A549 (cell line): ENCODE results near the gene SPECC1. TPM values are rescaled to one million over a fixed set of nuclear protein-coding genes. Genes with fewer than 3 reads are reported as not detected.
A peak's percentile ranks its signal among the peaks of the same experiment; 100 is the strongest.

Source experiments
- ATAC-seq, 2 experiments: fragments of 200-7000 bp in 1 of 2; fragments of >200 bp in 1 of 2; cut with Nextera tagmentation in 1 of 2; cut with Tn5 transposase in 1 of 2; 3 replicates each; pipeline versions ENCODE4 v1.8.0 to v1.9.1; 2018 to 2020; ENCODE audit warnings: mild to moderate bottlenecking in 1 of 2, moderate library complexity in 1 of 2
- CTCF ChIA-PET: fragments of 300-600 bp; sonication (Branson Sonifier 250); formaldehyde crosslinking; extraction: SDS; loops from one replicate; lab custom pipeline; 2021; ENCODE audit warnings: antibody characterized with exemption, inconsistent platforms; lab: Yijun Ruan, JAX
- POLR2A ChIA-PET: fragments of 350-600 bp; formaldehyde crosslinking; extraction: SDS; loops from one replicate; lab custom pipeline; 2021; ENCODE audit warnings: antibody characterized with exemption, inconsistent platforms; lab: Yijun Ruan, JAX
- DNase-seq, 2 experiments: peaks; one replicate each; pipeline versions ENCODE4 v3.0.0 to v3.0.0-alpha.2; 2011 to 2016; ENCODE audit warnings: low read depth in 1 of 2, low spot score in 1 of 2
- FAIRE-seq: peaks from 2 replicates; lab custom pipeline; 2011; peaks lifted over from hg19 to GRCh38; lab: Jason Lieb, UNC
- H3K27ac ChIP-seq, 2 experiments: fragments of >200 bp; sonication (Bioruptor Twin); formaldehyde crosslinking; 3 replicates each; pipeline ENCODE4 v1.5.1; 2016 to 2017
- H3K4me1 ChIP-seq: fragments of >200 bp; sonication (Bioruptor Twin); formaldehyde crosslinking; 3 replicates; pipeline ENCODE4 v1.6.1; 2016
- H3K4me2 ChIP-seq: fragments of >200 bp; sonication (Bioruptor Twin); formaldehyde crosslinking; 3 replicates; pipeline ENCODE4 v1.6.1; 2016
- H3K4me3 ChIP-seq: fragments of >200 bp; sonication (Bioruptor Twin); formaldehyde crosslinking; 3 replicates; pipeline ENCODE4 v1.5.1; 2016
- H3K9me3 ChIP-seq: fragments of >200 bp; sonication (Bioruptor Twin); formaldehyde crosslinking; 3 replicates; pipeline ENCODE4 v1.6.1; 2016
- CBX2 ChIP-seq: fragments of 200-600 bp; sonication (generic); IDR thresholded peaks from 2 replicates; pipeline ENCODE4 v1.6.1; 2016; ENCODE audit warnings: low read depth, mild to moderate bottlenecking, borderline replicate concordance
- CBX8 ChIP-seq: fragments of 200-600 bp; sonication (generic); IDR thresholded peaks from 2 replicates; pipeline ENCODE4 v1.6.1; 2016
- CEBPB ChIP-seq, 2 experiments: fragments of >200 bp in 1 of 2; sonication (Bioruptor Twin) in 1 of 2; formaldehyde crosslinking in 1 of 2; IDR thresholded peaks; 2 replicates each; pipeline ENCODE4 v1.6.1; 2012 to 2016
- CHD4 ChIP-seq: fragments of 200-600 bp; sonication (generic); IDR thresholded peaks from 2 replicates; pipeline ENCODE4 v1.6.1; 2016; ENCODE audit warnings: antibody characterized with exemption, mild to moderate bottlenecking, borderline replicate concordance
- EHMT2 ChIP-seq: fragments of 200-600 bp; sonication (generic); IDR thresholded peaks from 2 replicates; pipeline ENCODE4 v1.6.1; 2016; ENCODE audit warnings: antibody characterized with exemption, low read depth, mild to moderate bottlenecking, moderate library complexity
- EP300 ChIP-seq, 2 experiments: fragments of >200 bp; sonication (Bioruptor Twin); formaldehyde crosslinking; IDR thresholded peaks; 2 replicates in 1 of 2; 3 replicates in 1 of 2; pipeline ENCODE4 v1.6.1; 2016 to 2017
- HDAC2 ChIP-seq: fragments of 200-600 bp; sonication (generic); IDR thresholded peaks from 2 replicates; pipeline ENCODE4 v1.6.1; 2016
- HOXA7 ChIP-seq: fragments of 250-450 bp; sonication (Bioruptor Pico); IDR thresholded peaks from 2 replicates; pipeline ENCODE4 v1.5.0; 2020; ENCODE audit warnings: mild to moderate bottlenecking, moderate library complexity
- HOXB5 ChIP-seq: fragments of 250-450 bp; sonication (Bioruptor Pico); IDR thresholded peaks from 2 replicates; pipeline ENCODE4 v1.5.0; 2020; ENCODE audit warnings: mild to moderate bottlenecking, moderate library complexity
- JUN ChIP-seq, 2 experiments: fragments of >200 bp; sonication (Bioruptor Twin); formaldehyde crosslinking; IDR thresholded peaks; 2 replicates in 1 of 2; 3 replicates in 1 of 2; pipeline ENCODE4 v1.6.1; 2016 to 2017
- KDM1A ChIP-seq: fragments of 200-600 bp; sonication (generic); IDR thresholded peaks from 2 replicates; pipeline ENCODE4 v1.6.1; 2016; ENCODE audit warnings: low read depth, mild to moderate bottlenecking
- KDM5A ChIP-seq: fragments of 200-600 bp; sonication (generic); IDR thresholded peaks from 2 replicates; pipeline ENCODE4 v1.6.1; 2016; ENCODE audit warnings: antibody characterized with exemption, mild to moderate bottlenecking
- MAZ ChIP-seq: fragments of 150-350 bp; IDR thresholded peaks from 2 replicates; pipeline ENCODE4 v1.6.1; 2014; ENCODE audit warnings: antibody characterized with exemption, low read depth, low read length, borderline replicate concordance
- MYC ChIP-seq: IDR thresholded peaks from 2 replicates; pipeline ENCODE4 v1.6.1; 2012; ENCODE audit warnings: mild to moderate bottlenecking, inconsistent platforms, low read length, improper control_type of control experiment, borderline replicate concordance
- RARB ChIP-seq: fragments of 250-450 bp; sonication (Bioruptor Pico); IDR thresholded peaks from 2 replicates; pipeline ENCODE4 v1.8.0; 2021; ENCODE audit warnings: mild to moderate bottlenecking, moderate library complexity
- REST ChIP-seq: fragments of 200-600 bp; sonication (generic); IDR thresholded peaks from 2 replicates; pipeline ENCODE4 v1.6.1; 2016; ENCODE audit warnings: antibody characterized with exemption, mild to moderate bottlenecking, moderate library complexity
- RNF2 ChIP-seq: fragments of 200-600 bp; sonication (generic); IDR thresholded peaks from 2 replicates; pipeline ENCODE4 v1.6.1; 2016; ENCODE audit warnings: low read depth, mild to moderate bottlenecking, antibody characterized with exemption, moderate library complexity, borderline replicate concordance
- SMC3 ChIP-seq: fragments of >200 bp; sonication (Bioruptor Twin); formaldehyde crosslinking; IDR thresholded peaks from 3 replicates; pipeline ENCODE4 v1.6.1; 2018; ENCODE audit warnings: inconsistent platforms
- ZFP36 ChIP-seq: fragments of 450-650 bp; IDR thresholded peaks from 2 replicates; pipeline ENCODE4 v1.6.1; 2014; ENCODE audit warnings: borderline replicate concordance; ENCODE audit not compliant: partially characterized antibody
- WGBS: methylation state at CpG from one replicate; pipeline ENCODE4 v1.1.6; 2017; ENCODE audit errors: missing lambda C conversion rate; 5-methylcytosine and 5-hydroxymethylcytosine counted together
- polyA plus RNA-seq, 4 experiments: library from polyadenylated mRNA; depleted of rRNA in 3 of 4; stranded (reverse); fragments of >200 nt; fragmentation: RNase III in 1 of 4; extraction: RNeasy Plus Mini Kit Qiagen cat#74134 plus additional on column Dnase treatment in 1 of 4; gene quantifications; 2 replicates in 3 of 4; 3 replicates in 1 of 4; pipeline ENCODE4 v1.2.3, GENCODE V29; 2011 to 2017
- TF ChIP-seq, protein P1 (sequence below): fragments of 250-450 bp; sonication (Bioruptor Pico); IDR thresholded peaks from 2 replicates; pipeline ENCODE4 v1.5.0; 2020; ENCODE audit warnings: low read depth, mild to moderate bottlenecking, moderate library complexity
- TF ChIP-seq, protein P2 (sequence below): IDR thresholded peaks from 2 replicates; pipeline ENCODE4 v1.6.1; 2012; ENCODE audit warnings: low read depth, borderline replicate concordance
- TF ChIP-seq, protein P3 (sequence below): fragments of 150-350 bp; IDR thresholded peaks from 2 replicates; pipeline ENCODE4 v1.6.1; 2014; ENCODE audit warnings: low read depth, mild to moderate bottlenecking, low read length
- TF ChIP-seq, protein P4 (sequence below): fragments of >200 bp; sonication (Bioruptor Twin); formaldehyde crosslinking; IDR thresholded peaks from 3 replicates; pipeline ENCODE4 v1.5.1; 2016
- TF ChIP-seq, protein P5 (sequence below): IDR thresholded peaks from 2 replicates; pipeline ENCODE4 v1.6.1; 2012

SPECC1 gene
- polyA plus RNA-seq, 2 of the 4 experiments (the other 2 are of a cell fraction), result 45.1 to 66.2 TPM

DNA sequence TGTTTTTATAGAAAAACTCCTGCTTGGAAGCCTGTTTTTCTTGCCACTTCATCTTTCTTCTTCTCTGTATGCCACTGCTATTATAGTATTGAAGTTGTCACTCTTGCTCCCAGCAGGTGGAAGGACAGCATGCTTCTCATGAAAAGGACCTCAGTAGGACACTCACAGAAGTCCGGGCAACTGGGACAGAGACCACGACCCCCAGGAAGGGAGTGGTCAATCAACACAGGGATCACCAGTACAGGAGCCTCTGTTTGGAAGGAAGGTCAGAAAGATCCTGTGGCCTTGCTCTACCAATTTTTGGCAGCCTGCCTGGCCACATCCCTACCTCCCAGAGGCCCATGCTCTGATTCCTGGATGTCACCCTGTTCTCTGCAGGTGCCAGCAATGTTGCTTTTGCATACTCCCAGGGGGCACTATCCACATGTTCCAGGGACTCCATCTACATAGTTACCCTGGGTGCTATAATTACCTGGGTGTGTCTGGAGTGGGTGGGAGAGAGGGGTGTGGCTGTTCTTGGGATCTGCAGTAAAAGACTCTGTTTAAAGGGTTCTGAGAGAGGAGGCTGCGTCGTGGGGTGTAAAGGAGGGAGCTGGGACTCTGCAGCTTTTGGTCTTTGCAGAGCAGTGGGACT, 17.8 kb upstream of the SPECC1 start:
- H3K4me2 ChIP-seq, result no peak overlapping the region
- no peak for ATAC-seq
- H3K27ac ChIP-seq, result no peak overlapping the region; a peak in 1 of 6 replicates
- no peak for FAIRE-seq
- CTCF ChIA-PET, result interaction anchor here (1.0 to 10.8 kb wide), 13 partner anchors 9 to 231 kb away, joined by 3 to 240 read pairs (median 15); partner anchors contain the start of gene SPECC1
- no peak for DNase-seq
- POLR2A ChIA-PET, result no interaction called here
- H3K4me1 ChIP-seq, result peaks cover 10% of the 10 kb centered on the region
- no peaks in the 10 kb centered on the region for H3K9me3 ChIP-seq
- 47% methylated on average over 4 of the region's 4 CpGs for WGBS
- TF ChIP-seq KDM5A (no peak), MYC (no peak), CBX2 (no peak), REST (no peak), HOXB5 (CRISPR knock-in tag) (no peak), EP300 (IDR thresholded peaks at IDR 0.05) (no peak), CHD4 (no peak)
- TF ChIP-seq, protein P1, sequence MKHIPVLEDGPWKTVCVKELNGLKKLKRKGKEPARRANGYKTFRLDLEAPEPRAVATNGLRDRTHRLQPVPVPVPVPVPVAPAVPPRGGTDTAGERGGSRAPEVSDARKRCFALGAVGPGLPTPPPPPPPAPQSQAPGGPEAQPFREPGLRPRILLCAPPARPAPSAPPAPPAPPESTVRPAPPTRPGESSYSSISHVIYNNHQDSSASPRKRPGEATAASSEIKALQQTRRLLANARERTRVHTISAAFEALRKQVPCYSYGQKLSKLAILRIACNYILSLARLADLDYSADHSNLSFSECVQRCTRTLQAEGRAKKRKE (CRISPR knock-in tag), result no peak
- TF ChIP-seq, protein P2, sequence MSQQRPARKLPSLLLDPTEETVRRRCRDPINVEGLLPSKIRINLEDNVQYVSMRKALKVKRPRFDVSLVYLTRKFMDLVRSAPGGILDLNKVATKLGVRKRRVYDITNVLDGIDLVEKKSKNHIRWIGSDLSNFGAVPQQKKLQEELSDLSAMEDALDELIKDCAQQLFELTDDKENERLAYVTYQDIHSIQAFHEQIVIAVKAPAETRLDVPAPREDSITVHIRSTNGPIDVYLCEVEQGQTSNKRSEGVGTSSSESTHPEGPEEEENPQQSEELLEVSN, result no peak
- TF ChIP-seq, all 56 proteins: peak for 0
- H3K4me3 ChIP-seq, result no peak overlapping the region

DNA sequence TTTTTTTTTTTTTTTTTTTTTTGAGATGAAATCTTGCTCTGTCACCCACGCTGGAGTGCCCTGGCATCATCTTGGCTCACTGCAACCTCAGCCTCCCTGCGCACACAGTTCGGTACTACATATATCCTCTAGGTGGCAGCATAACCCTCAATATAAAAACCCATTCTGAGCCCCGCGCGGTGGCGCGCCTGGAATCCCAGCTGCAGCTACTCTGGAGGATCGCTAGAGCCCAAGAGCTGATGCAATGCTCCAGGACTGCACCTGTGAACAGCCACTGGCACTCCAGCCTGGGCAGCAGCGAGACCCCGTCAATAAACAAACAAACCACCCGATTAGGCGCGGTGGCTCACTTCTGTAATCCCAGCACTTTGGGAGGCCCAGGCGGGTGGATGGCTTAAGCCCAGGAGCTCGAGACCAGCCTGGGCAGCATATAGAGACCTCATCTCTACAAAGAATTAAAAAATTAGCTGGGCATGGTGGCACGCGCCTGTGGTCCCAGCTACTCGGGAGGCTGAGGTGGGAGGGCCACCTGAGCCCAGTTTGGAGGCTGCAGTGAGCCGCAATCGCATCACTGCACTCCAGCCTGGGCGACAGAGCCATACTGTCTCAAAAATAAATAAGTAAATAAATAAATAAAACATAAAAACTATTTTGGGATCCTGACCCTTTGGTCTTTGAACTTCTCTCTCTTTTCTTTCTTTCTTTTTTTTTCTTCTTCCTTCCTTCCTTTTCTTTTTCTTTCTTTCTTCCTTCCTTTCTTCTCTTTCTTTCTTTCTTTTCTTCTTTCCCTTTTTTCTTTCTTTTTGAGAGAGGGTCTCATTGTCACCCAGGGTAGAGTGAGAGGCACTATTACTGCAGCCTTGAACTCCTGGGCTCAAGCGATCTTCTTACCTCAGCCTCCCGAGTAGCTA, 16.1 kb upstream of the SPECC1 start:
- DNase-seq, result peak; percentile 77 to 94
- Histone ChIP-seq H3K4me1 (peaks cover 11% of the 10 kb centered on the region), H3K9me3 (no peaks in the 10 kb centered on the region), H3K4me3 (peak overlapping the region; percentile 38), H3K4me2 (peak overlapping the region; percentile 76), H3K27ac (peak overlapping the region; percentile 84)
- FAIRE-seq, result peak; percentile 94
- ATAC-seq, result peak; percentile 98 to 100
- WGBS, result 26% methylated on average over 24 of the region's 24 CpGs
- CTCF ChIA-PET, result interaction anchor here (0.5 to 10.8 kb wide), 73 partner anchors 8 to 1050 kb away, joined by 3 to 240 read pairs (median 4); partner anchors contain the start of genes AKAP10 and SPECC1
- POLR2A ChIA-PET, result interaction anchor here (0.7 to 1.3 kb wide), 5 partner anchors 8 to 257 kb away, joined by 3 to 10 read pairs (median 3); partner anchors contain the start of genes AKAP10 and SPECC1
- TF ChIP-seq HOXA7 (CRISPR knock-in tag) (no peak), ZFP36 (no peak), CEBPB (IDR thresholded peaks at IDR 0.05) (peak; percentile 56 to 89; a peak in 3 of 4 replicates), CBX8 (no peak), KDM1A (no peak), HDAC2 (no peak), EHMT2 (no peak), RNF2 (no peak), MAZ (no peak), SMC3 (peak; percentile 94), HOXB5 (CRISPR knock-in tag) (0 out of 2 replicates have a peak, but pooled peaks have one; percentile 26), JUN (IDR thresholded peaks at IDR 0.05) (peak in 1 of 2 experiments; percentile 47; a peak in 2 of 5 replicates), RARB (CRISPR knock-in tag) (no peak)
- TF ChIP-seq, protein P3, sequence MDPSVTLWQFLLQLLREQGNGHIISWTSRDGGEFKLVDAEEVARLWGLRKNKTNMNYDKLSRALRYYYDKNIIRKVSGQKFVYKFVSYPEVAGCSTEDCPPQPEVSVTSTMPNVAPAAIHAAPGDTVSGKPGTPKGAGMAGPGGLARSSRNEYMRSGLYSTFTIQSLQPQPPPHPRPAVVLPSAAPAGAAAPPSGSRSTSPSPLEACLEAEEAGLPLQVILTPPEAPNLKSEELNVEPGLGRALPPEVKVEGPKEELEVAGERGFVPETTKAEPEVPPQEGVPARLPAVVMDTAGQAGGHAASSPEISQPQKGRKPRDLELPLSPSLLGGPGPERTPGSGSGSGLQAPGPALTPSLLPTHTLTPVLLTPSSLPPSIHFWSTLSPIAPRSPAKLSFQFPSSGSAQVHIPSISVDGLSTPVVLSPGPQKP, result no peak
- TF ChIP-seq, protein P4, sequence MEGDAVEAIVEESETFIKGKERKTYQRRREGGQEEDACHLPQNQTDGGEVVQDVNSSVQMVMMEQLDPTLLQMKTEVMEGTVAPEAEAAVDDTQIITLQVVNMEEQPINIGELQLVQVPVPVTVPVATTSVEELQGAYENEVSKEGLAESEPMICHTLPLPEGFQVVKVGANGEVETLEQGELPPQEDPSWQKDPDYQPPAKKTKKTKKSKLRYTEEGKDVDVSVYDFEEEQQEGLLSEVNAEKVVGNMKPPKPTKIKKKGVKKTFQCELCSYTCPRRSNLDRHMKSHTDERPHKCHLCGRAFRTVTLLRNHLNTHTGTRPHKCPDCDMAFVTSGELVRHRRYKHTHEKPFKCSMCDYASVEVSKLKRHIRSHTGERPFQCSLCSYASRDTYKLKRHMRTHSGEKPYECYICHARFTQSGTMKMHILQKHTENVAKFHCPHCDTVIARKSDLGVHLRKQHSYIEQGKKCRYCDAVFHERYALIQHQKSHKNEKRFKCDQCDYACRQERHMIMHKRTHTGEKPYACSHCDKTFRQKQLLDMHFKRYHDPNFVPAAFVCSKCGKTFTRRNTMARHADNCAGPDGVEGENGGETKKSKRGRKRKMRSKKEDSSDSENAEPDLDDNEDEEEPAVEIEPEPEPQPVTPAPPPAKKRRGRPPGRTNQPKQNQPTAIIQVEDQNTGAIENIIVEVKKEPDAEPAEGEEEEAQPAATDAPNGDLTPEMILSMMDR, result peak; percentile 97
- TF ChIP-seq, protein P5, sequence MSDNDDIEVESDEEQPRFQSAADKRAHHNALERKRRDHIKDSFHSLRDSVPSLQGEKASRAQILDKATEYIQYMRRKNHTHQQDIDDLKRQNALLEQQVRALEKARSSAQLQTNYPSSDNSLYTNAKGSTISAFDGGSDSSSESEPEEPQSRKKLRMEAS, result peak; percentile 75
